Measurements from ENCODE around the gene PRPS1.
"Not testable (repeated sequence)": the region's sequence is repeated elsewhere in the genome, so short reads cannot be mapped to it uniquely, and the experiment has no call there.

The PRPS1 gene

GRCh38 chrX:107627838-107628661 lies at the start of gene PRPS1:
TSS of gene PRPS1 (plus strand) at chrX:107628510. CDS start at chrX:107628629, 119 bp downstream.
- DNase-seq = peak; percentile 92

- no peak for DNase-seq
Measured at GRCh38 chrX:107579956-107580355, 48.4 kb upstream of the PRPS1 start.

- DNase-seq = no peak
Measured at GRCh38 chrX:107581923-107582322, 46.4 kb upstream of the PRPS1 start.

GRCh38 chrX:107589243-107589642 lies 39.1 kb upstream of the PRPS1 start:
- DNase-seq = no peak

- DNase-seq = no peak
Measured at GRCh38 chrX:107596651-107597050, 31.7 kb upstream of the PRPS1 start.

- DNase-seq = no peak
Measured at GRCh38 chrX:107597264-107597663, 31.0 kb upstream of the PRPS1 start.

GRCh38 chrX:107597791-107598190 lies 30.5 kb upstream of the PRPS1 start:
- no peak for DNase-seq

- DNase-seq = no peak
Measured at GRCh38 chrX:107599450-107599861, 28.9 kb upstream of the PRPS1 start.

- DNase-seq = no peak
Measured at GRCh38 chrX:107600366-107600765, 27.9 kb upstream of the PRPS1 start.

- no peak for DNase-seq
Measured at GRCh38 chrX:107601326-107601725, 27.0 kb upstream of the PRPS1 start.

GRCh38 chrX:107601759-107602158 lies 26.6 kb upstream of the PRPS1 start:
- DNase-seq = no peak

GRCh38 chrX:107602694-107603239 lies 25.5 kb upstream of the PRPS1 start:
- no peak for DNase-seq

GRCh38 chrX:107603429-107604159 lies 24.7 kb upstream of the PRPS1 start:
- no peak for DNase-seq

- DNase-seq = not testable (repeated sequence)
Measured at GRCh38 chrX:107609061-107609460, 19.2 kb upstream of the PRPS1 start.

- DNase-seq = no peak
Measured at GRCh38 chrX:107610667-107611066, 17.6 kb upstream of the PRPS1 start.

- no peak for DNase-seq
Measured at GRCh38 chrX:107619885-107620322, 8.4 kb upstream of the PRPS1 start.

- no peak for DNase-seq
Measured at GRCh38 chrX:107624893-107625292, 3.4 kb upstream of the PRPS1 start.

GRCh38 chrX:107625739-107626138 lies 2.6 kb upstream of the PRPS1 start:
- DNase-seq = no peak

GRCh38 chrX:107626481-107626880 lies 1.8 kb upstream of the PRPS1 start:
- no peak for DNase-seq

GRCh38 chrX:107626916-107627315 lies 1.4 kb upstream of the PRPS1 start:
- DNase-seq = no peak

- no peak for DNase-seq
Measured at GRCh38 chrX:107628662-107629539, 591 bp downstream of the PRPS1 start.

- no peak for DNase-seq
Measured at GRCh38 chrX:107629540-107629909, 1.2 kb downstream of the PRPS1 start.
